ENCODE measurements around the gene MST1R. TPM values are rescaled to one million over a fixed set of nuclear protein-coding genes. Genes with fewer than 3 reads are reported as not detected.

Gene MST1R
- total and polyA plus RNA-seq, 2 experiments from 2014 or later: 3.7 to 3.9 TPM

DNA sequence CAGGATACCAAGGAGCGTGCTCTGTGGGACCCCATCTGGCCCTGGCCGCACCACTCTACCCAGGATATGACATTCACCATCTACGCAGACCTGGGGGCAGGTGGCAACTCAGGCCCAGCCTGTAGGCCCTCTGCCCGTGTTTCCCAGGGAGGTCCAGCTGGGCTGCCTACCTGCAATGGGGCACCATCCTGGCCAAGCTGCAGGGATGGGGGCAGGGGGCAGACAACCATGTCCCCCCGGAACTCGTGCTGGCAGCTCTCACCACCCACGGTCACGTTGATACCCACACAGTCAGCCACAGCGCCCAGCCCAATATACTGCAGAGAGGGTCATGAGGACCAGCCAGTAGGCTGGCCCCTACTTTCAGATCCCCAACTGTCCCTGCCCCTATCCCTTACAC is 7.9 kb downstream of the MST1R start (continued):
- TF ChIP-seq ZNF462 (CRISPR knock-in tag; IDR thresholded peaks at IDR 0.05) (no peak), JUNB (IDR thresholded peaks at IDR 0.05; ENCODE audit: unreplicated experiment) (no peak), ZNF114 (CRISPR knock-in tag; IDR thresholded peaks at IDR 0.05) (no peak), ZNF331 (CRISPR knock-in tag; IDR thresholded peaks at IDR 0.05; ENCODE audit: low read depth) (no peak), NANOG (IDR thresholded peaks at IDR 0.05; ENCODE audit: borderline replicate concordance) (no peak)

- Mint-ChIP-seq H3K9me3 (no peaks in the 10 kb centered on the region), H3K4me1 (no peaks in the 10 kb centered on the region), H3K27me3 (ENCODE audit: insufficient read depth, low read depth, poor library complexity) (peaks cover 8% of the 10 kb centered on the region), H3K36me3 (ENCODE audit: low read depth) (no peaks in the 10 kb centered on the region), H3K4me3 (no peak overlapping the region), H3K27ac (no peak overlapping the region)
- Histone ChIP-seq H3F3A (replicated peaks; ENCODE audit: low read depth) (no peaks in the 10 kb centered on the region), H3K9me2 (ENCODE audit: insufficient read depth) (no peaks in the 10 kb centered on the region), H4K20me1 (replicated peaks; ENCODE audit: insufficient read depth) (no peaks in the 10 kb centered on the region), H3K27me3 (ENCODE audit: insufficient read depth) (no peaks in the 10 kb centered on the region), H3K27ac (ENCODE audit: low read depth) (no peak overlapping the region), H3K79me2 (replicated peaks; ENCODE audit: insufficient read depth) (no peaks in the 10 kb centered on the region), H3K4me2 (no peak overlapping the region), H2AFZ (no peak overlapping the region), H3K4me1 (ENCODE audit: insufficient read depth) (no peaks in the 10 kb centered on the region), H3K4me3 (no peak overlapping the region), H3K36me3 (ENCODE audit: insufficient read depth) (no peaks in the 10 kb centered on the region)
- ATAC-seq (no peak), DNase-seq (ENCODE audit: low spot score) (no peak)
- TF ChIP-seq ZNF114 (CRISPR knock-in tag; IDR thresholded peaks at IDR 0.05) (no peak), POLR2AphosphoS5 (IDR thresholded peaks at IDR 0.05; ENCODE audit: low read depth) (no peak), JUNB (IDR thresholded peaks at IDR 0.05; ENCODE audit: unreplicated experiment) (no peak)
These were observed 14.4 kb downstream of the MST1R start for GRCh38 chr3:49889296-49889695.
